HEK293T (cell line): Measurements from ENCODE around the gene RSPH3.

Experiments
- CTCF ChIA-PET: fragments of 350-600 bp; formaldehyde crosslinking; extraction: SDS; loops from one replicate; lab custom pipeline; 2021; ENCODE audit warnings: antibody characterized with exemption, inconsistent platforms; lab: Yijun Ruan, JAX
- POLR2A ChIA-PET: fragments of 350-600 bp; formaldehyde crosslinking; extraction: SDS; loops from one replicate; lab custom pipeline; 2020; ENCODE audit warnings: antibody characterized with exemption, inconsistent platforms; lab: Yijun Ruan, JAX
- DNase-seq: peaks from one replicate; pipeline ENCODE4 v3.0.0; 2012; ENCODE audit warnings: mixed read lengths; ENCODE audit errors: extremely low spot score
- ARNT ChIP-seq: fragments of 450-650 bp; IDR thresholded peaks from 2 replicates; pipeline ENCODE4 v1.6.1; 2017; ENCODE audit warnings: mild to moderate bottlenecking
- BHLHE40 ChIP-seq: fragments of 450-650 bp; IDR thresholded peaks from 2 replicates; pipeline ENCODE4 v1.6.1; 2016; ENCODE audit warnings: mild to moderate bottlenecking, moderate library complexity, borderline replicate concordance
- CTBP1 ChIP-seq: fragments of 450-650 bp; IDR thresholded peaks from 2 replicates; pipeline ENCODE4 v1.6.1; 2016; ENCODE audit warnings: borderline replicate concordance
- ELF4 ChIP-seq: fragments of 450-650 bp; IDR thresholded peaks from 2 replicates; pipeline ENCODE4 v1.6.1; 2017; ENCODE audit warnings: antibody characterized with exemption
- FOXA1 ChIP-seq: fragments of 450-650 bp; IDR thresholded peaks from 2 replicates; pipeline ENCODE4 v1.6.1; 2016; ENCODE audit warnings: mild to moderate bottlenecking
- FOXK2 ChIP-seq: fragments of 450-650 bp; IDR thresholded peaks from 2 replicates; pipeline ENCODE4 v1.6.1; 2016; ENCODE audit warnings: mild to moderate bottlenecking
- FOXM1 ChIP-seq: fragments of 450-650 bp; IDR thresholded peaks from 2 replicates; pipeline ENCODE4 v1.6.1; 2017; ENCODE audit warnings: mild to moderate bottlenecking, borderline replicate concordance
- HDGF ChIP-seq: fragments of 450-650 bp; IDR thresholded peaks from 2 replicates; pipeline ENCODE4 v1.6.1; 2017; ENCODE audit warnings: antibody characterized with exemption, borderline replicate concordance
- L3MBTL2 ChIP-seq: fragments of 450-650 bp; conservative IDR thresholded peaks from 2 replicates; pipeline ENCODE4 v1.6.1; 2016; ENCODE audit warnings: mild to moderate bottlenecking
- LEF1 ChIP-seq: fragments of 450-650 bp; IDR thresholded peaks from 2 replicates; pipeline ENCODE4 v1.6.1; 2017; ENCODE audit warnings: mild to moderate bottlenecking, borderline replicate concordance
- NFRKB ChIP-seq: fragments of 450-650 bp; IDR thresholded peaks from 2 replicates; pipeline ENCODE4 v1.6.1; 2016; ENCODE audit warnings: mild to moderate bottlenecking, moderate library complexity
- SP1 ChIP-seq: fragments of 450-650 bp; IDR thresholded peaks from 2 replicates; pipeline ENCODE4 v1.6.1; 2017
- SUZ12 ChIP-seq: fragments of 450-650 bp; IDR thresholded peaks from 2 replicates; pipeline ENCODE4 v1.6.1; 2016; ENCODE audit warnings: mild to moderate bottlenecking
- TARDBP ChIP-seq: fragments of 450-650 bp; IDR thresholded peaks from 2 replicates; pipeline ENCODE4 v1.6.1; 2016
- ZNF384 ChIP-seq: fragments of 450-650 bp; IDR thresholded peaks from 2 replicates; pipeline ENCODE4 v1.6.1; 2016
- TF ChIP-seq, protein P1 (sequence below): fragments of 450-650 bp; IDR thresholded peaks from 2 replicates; pipeline ENCODE4 v1.6.1; 2016

RSPH3 gene

DNA sequence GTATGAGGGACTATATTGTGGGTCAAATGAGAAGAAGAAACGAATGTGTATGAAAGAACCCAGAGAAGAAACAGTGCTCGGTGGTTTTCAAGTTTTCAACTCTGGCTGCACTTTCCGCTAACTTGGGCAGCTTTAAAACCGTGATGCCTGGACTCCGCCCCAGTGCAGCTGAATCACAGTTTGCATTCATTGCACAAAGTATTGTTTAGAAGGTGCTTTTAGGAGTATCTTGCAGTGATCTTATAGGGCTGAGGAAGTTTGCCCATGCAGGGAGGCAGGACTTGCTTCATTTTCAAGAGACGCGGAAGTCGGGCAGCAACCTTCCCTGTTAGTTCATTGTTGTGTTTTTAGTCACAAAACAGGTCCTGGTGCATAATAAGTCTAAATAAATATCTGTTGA lies 52.7 kb downstream of the RSPH3 start:
- POLR2A ChIA-PET = no interaction called here

GRCh38 chr6:158943380-158944032 lies 56.5 kb downstream of the RSPH3 start:
- TF ChIP-seq SP1 = no peak
- no peak for TF ChIP-seq ZNF384
- no peak for TF ChIP-seq CTBP1
- no peak for TF ChIP-seq FOXM1
- no peak for TF ChIP-seq HDGF
- TF ChIP-seq BHLHE40 = no peak
- TF ChIP-seq L3MBTL2 = no peak
- no peak for TF ChIP-seq FOXA1
- DNase-seq = no peak
- ChIA-PET CTCF (no interaction called here), POLR2A (no interaction called here)

More for the DNA sequence above, 52.7 kb downstream of the RSPH3 start:
- DNase-seq = no peak
- CTCF ChIA-PET = no interaction called here
- no peak for TF ChIP-seq ZNF384
- TF ChIP-seq SP1 = no peak
- no peak for TF ChIP-seq CTBP1
- no peak for TF ChIP-seq ELF4
- TF ChIP-seq BHLHE40 = no peak
- TF ChIP-seq SUZ12 = no peak

- no peak for DNase-seq
- POLR2A ChIA-PET = no interaction called here
- CTCF ChIA-PET = no interaction called here
- no peak for TF ChIP-seq HDGF
- TF ChIP-seq, protein P1, sequence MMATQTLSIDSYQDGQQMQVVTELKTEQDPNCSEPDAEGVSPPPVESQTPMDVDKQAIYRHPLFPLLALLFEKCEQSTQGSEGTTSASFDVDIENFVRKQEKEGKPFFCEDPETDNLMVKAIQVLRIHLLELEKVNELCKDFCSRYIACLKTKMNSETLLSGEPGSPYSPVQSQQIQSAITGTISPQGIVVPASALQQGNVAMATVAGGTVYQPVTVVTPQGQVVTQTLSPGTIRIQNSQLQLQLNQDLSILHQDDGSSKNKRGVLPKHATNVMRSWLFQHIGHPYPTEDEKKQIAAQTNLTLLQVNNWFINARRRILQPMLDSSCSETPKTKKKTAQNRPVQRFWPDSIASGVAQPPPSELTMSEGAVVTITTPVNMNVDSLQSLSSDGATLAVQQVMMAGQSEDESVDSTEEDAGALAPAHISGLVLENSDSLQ = no peak
- no peak for TF ChIP-seq ZNF384
- no peak for TF ChIP-seq NFRKB
- no peak for TF ChIP-seq TARDBP
- TF ChIP-seq ARNT = no peak
Observed at GRCh38 chr6:158942349-158942748, 57.7 kb downstream of the RSPH3 start.

DNA sequence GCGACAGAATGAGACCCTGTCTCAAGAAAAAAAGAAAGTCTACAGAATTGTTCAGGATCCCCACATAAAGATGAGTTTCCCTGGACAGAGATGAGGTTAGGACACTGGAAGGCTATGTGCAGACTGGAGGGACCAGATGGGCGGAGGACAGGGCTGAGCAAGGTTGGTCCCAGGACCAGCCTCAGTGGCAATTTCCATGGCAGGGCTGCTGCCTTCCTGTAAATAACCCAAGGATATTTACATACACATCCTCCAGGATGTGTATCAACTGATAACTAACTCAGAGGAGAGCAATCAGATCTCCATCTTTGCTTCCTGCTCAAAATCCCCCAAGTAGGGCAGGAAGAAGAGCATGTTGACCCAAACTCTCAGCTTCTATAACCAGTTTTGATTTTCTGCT lies 58.8 kb downstream of the RSPH3 start:
- ChIA-PET CTCF (interaction anchor here (0.7 kb wide), 1 partner anchor 28 kb away, joined by 3 read pairs; no protein-coding TSS in a partner anchor), POLR2A (no interaction called here)
- TF ChIP-seq HDGF (no peak), TARDBP (no peak), ZNF384 (no peak), SUZ12 (no peak), ELF4 (no peak), CTBP1 (no peak), NFRKB (no peak), FOXA1 (no peak), FOXK2 (no peak)
- TF ChIP-seq, protein P1 = no peak
- DNase-seq = no peak

DNA sequence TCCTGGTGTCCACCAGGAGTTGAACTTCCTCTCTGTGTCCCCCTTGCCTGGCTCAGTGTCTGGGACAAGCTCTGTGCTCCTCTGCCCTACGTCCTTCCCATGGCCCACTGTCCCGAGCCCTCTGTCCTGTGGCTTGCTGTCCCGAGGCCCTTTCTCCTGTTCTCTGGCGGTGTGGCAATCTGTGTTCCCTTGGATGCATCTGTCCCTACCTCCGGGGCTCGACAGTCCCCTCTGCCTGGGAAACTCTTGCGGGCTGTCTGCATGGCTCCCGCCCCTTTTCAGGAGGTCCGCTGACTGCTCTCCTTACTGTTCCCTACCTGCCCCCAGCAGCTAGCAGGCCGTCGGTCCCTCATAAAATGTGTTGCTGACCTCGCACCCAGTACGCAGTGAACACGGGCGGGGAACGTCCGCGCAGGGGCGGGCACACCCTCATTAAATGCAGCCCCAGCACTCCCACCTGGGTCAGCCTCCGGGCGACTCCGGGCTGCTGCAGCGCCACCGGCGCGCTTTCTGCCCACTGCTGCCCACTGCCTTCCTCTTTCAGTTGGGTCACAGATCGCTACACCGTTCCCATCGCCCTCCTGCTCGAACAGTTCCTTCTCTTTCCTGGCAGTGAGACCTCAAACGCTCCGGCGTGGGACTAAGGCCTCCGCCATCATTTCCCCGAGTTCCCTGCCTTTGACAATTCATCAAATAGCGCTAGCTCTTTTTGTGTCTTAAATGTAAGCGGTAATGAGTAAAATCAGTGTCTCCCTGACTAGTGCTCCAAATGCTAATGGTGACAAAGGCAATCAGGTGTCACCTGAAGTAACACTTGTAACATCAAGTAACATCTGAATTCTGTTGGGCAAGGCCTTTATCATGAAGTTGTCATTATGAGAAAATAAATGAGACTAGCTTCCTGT lies 60.5 kb downstream of the RSPH3 start:
- DNase-seq = no peak
- ChIA-PET POLR2A (interaction anchor here (0.6 kb wide), 1 partner anchor 998 kb away, joined by 3 read pairs; no protein-coding TSS in a partner anchor), CTCF (interaction anchor here (0.6 kb wide), 1 partner anchor 270 kb away, joined by 3 read pairs; no protein-coding TSS in a partner anchor)
- TF ChIP-seq TARDBP (no peak), FOXK2 (no peak), BHLHE40 (no peak), FOXA1 (no peak), L3MBTL2 (no peak), FOXM1 (no peak)

DNA sequence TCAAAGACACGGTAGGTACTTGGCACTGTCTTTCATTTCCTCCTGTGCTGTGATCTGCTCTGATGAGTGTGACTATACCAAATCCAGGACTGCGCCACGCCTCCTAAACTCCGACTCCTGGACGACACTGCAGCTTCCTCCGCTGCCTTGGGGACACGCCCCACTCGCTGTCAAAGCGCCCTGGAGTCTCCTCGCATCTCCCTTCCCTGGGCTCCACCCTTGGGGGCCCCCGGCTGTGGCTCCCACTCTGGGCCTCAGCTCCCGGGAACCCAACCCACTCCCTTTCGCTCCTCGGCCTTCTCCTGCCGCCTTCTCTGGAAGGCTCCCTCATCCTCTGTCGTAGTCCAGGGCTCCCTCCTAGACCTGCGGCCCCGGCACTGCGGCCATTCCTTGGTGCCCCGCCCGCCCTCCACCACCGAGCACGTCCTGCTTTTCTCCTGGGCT lies 61.2 kb downstream of the RSPH3 start:
- TF ChIP-seq ZNF384 = no peak
- TF ChIP-seq SP1 = no peak
- TF ChIP-seq TARDBP = no peak
- no peak for TF ChIP-seq NFRKB
- TF ChIP-seq, protein P1 = no peak
- TF ChIP-seq FOXK2 = no peak
- no peak for TF ChIP-seq CTBP1
- no peak for TF ChIP-seq FOXM1
- TF ChIP-seq FOXA1 = no peak
- no peak for TF ChIP-seq LEF1
- TF ChIP-seq ELF4 = no peak
- TF ChIP-seq ARNT = no peak
- TF ChIP-seq L3MBTL2 = no peak
- TF ChIP-seq BHLHE40 = no peak
- no peak for TF ChIP-seq HDGF
- TF ChIP-seq SUZ12 = no peak
- ChIA-PET POLR2A (interaction anchor here (0.6 kb wide), 1 partner anchor 998 kb away, joined by 3 read pairs; no protein-coding TSS in a partner anchor), CTCF (no interaction called here)
- DNase-seq = no peak
